Measurements from ENCODE around the gene TTC12. TPM values are rescaled to one million over a fixed set of nuclear protein-coding genes. Genes with fewer than 3 reads are reported as not detected.

Gene TTC12
- total and polyA plus RNA-seq, 2 of the 13 experiments (the other 11 are each of a cell fraction or from before 2014, with no cell fraction given): 5.4 to 11.6 TPM

DNA sequence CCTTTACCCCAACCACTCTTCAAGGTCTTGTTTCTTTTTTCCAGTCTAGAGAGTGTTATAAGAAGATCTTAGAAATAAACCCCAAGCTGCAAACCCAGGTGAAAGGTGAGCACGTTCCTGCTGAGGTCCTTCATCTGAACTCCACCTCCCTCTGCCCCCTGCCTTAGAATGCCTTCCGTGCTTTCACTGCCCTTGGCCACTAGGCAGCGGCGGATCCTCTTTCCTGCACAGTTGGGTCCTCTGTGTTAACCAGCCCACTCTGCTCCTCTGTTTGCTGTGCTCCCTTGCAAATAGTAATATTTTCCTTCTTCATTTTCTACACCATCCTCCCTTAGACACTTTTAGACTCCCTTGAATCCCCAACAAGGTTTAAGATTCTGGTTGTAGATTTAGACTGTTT lies 24.3 kb downstream of the TTC12 start (continued):
- TF ChIP-seq ARNT2 (CRISPR knock-in tag; IDR thresholded peaks at IDR 0.05; ENCODE audit: low read depth): no peak
- TF ChIP-seq ZNF562 (CRISPR knock-in tag; IDR thresholded peaks at IDR 0.05; ENCODE audit: borderline replicate concordance): no peak
- no peak for TF ChIP-seq NCOR1 (IDR thresholded peaks at IDR 0.05; ENCODE audit: borderline replicate concordance, low read length)
- TF ChIP-seq RELA (CRISPR knock-in tag; IDR thresholded peaks at IDR 0.05): no peak
- TF ChIP-seq SP2 (CRISPR knock-in tag; IDR thresholded peaks at IDR 0.05): no peak
- no peak for TF ChIP-seq STAG1 (CRISPR knock-in tag; IDR thresholded peaks at IDR 0.05)
- TF ChIP-seq NPAS2 (CRISPR knock-in tag; IDR thresholded peaks at IDR 0.05; ENCODE audit: borderline replicate concordance): no peak
- TF ChIP-seq ZNF432 (CRISPR knock-in tag; IDR thresholded peaks at IDR 0.05; ENCODE audit: borderline replicate concordance): no peak

DNA sequence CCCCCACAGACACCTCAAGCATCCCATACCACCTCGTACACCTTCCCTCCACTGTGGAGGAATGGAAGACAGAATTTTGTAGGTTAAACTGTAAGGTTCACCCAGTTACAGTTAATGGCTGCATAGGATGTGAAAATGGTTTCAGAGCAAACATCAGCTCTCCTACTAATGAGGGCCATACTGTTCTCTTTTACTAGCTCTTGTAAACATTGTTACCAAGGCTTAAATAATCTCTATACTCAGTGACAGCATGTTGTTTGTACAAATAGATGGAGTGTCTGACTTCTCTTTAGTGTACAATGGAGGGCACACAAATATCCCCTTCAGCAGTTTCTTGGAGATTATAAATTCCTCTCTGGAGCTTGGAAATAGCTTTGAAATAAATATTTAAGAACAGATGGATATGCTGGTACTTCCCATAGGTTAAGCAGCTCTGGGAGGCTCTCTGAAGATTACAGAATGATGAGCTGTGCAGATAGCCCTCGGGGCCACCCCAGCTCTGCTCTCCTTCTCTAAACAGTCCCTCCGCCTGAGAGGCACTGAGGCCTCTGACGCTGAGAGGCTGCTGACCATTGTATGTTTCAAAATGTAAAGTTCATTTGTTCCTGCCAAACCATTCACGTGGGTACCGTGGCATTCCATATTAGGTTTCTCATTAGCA lies 25.7 kb downstream of the TTC12 start:
- TF ChIP-seq POLR2A (IDR thresholded peaks at IDR 0.05; ENCODE audit: insufficient read depth in 1 of 2, low read depth in 2 of 2, low read length in 2 of 2): no peak
- no peak for TF ChIP-seq ZNF33A (CRISPR knock-in tag; IDR thresholded peaks at IDR 0.05; ENCODE audit: borderline replicate concordance)
- no peak for TF ChIP-seq NR2F2 (IDR thresholded peaks at IDR 0.05; ENCODE audit: borderline replicate concordance, low read depth)
- Histone ChIP-seq H3K27ac (ENCODE audit: extremely low read length, insufficient read depth, low read length) (no peak overlapping the region), H3K9me3 (ENCODE audit: low read length) (no peaks in the 10 kb centered on the region), H3K27me3 (ENCODE audit: control insufficient read depth in 1 of 2, insufficient read depth in 2 of 2, low read length in 2 of 2) (no peaks in the 10 kb centered on the region), H3K79me2 (ENCODE audit: insufficient read depth, low read length) (no peaks in the 10 kb centered on the region), H3K36me3 (replicated peaks in 1 of 2; ENCODE audit: control insufficient read depth in 1 of 2, insufficient read depth in 2 of 2, low read length in 2 of 2) (peaks cover 2 to 8% of the 10 kb centered on the region in 2 experiments; a peak in 2 of 5 replicates), H3K9ac (ENCODE audit: insufficient read depth, low read depth, low read length) (no peak overlapping the region), H3K4me2 (ENCODE audit: low read depth, low read length) (no peak overlapping the region), H4K20me1 (ENCODE audit: insufficient read depth, low read length) (no peaks in the 10 kb centered on the region), H3K4me1 (ENCODE audit: insufficient read depth, low read length) (no peaks in the 10 kb centered on the region), H3K4me3 (replicated peaks in 1 of 3; ENCODE audit: insufficient read depth in 1 of 3, low read depth in 2 of 3, low read length in 3 of 3) (no peak overlapping the region), H2AFZ (ENCODE audit: low read length) (no peak overlapping the region)
- DNase-seq (ENCODE audit: low spot score) (no peak), ATAC-seq (no peak), FAIRE-seq (no peak)
- intact Hi-C loops (cut with micrococcal nuclease; ENCODE audit: unreplicated experiment) (no loop called here), in situ Hi-C loops (cut with HindIII; ENCODE audit: extremely low pct_ligation_motif_present, low pct_unique_long_range_greater_than_20kb) (loop anchor here (10.0 kb wide), 1 partner anchor 65 kb away; no protein-coding TSS in a partner anchor)
- BruUV-seq (replicated peaks): no TSS peak
- POLR2A ChIA-PET: no interaction called here
- 91% methylated on average over 6 of the region's 6 CpGs for WGBS (ENCODE audit: low lambda C conversion rate)
- CTCF ChIA-PET (ENCODE audit: low intra/inter-chr PET ratio, low total read pairs): no interaction called here

Measured in HepG2 (cell line).